Hindlimb muscle (tissue), 1 donor: Measurements from ENCODE around the gene PARD6G. TPM values are rescaled to one million over a fixed set of nuclear protein-coding genes. Genes with fewer than 3 reads are reported as not detected.

Experiments used
- DNase-seq: peaks from one replicate; pipeline ENCODE4 v3.0.0-alpha.2; 2013
- polyA plus RNA-seq: library from polyadenylated mRNA; unstranded; fragments of 120-200 nt; gene quantifications from one replicate; pipeline ENCODE4 v1.2.1, GENCODE V29; 2013; ENCODE audit not compliant: insufficient read length

The PARD6G gene
- polyA plus RNA-seq, 1 donor, result 7.1 TPM

GRCh38 chr18:80210312-80211083, 36.8 kb downstream of the PARD6G start:
- DNase-seq, result no peak

- no peak for DNase-seq
These were observed 38.7 kb downstream of the PARD6G start for GRCh38 chr18:80208620-80209019.

GRCh38 chr18:80205294-80205693, 42.0 kb downstream of the PARD6G start:
- DNase-seq, result no peak

- no peak for DNase-seq
These were observed 43.2 kb downstream of the PARD6G start for GRCh38 chr18:80204142-80204541.

GRCh38 chr18:80203249-80203648, 44.1 kb downstream of the PARD6G start:
- no peak for DNase-seq

GRCh38 chr18:80202264-80202998, 44.9 kb downstream of the PARD6G start:
- DNase-seq, result no peak

- no peak for DNase-seq
These were observed 45.6 kb downstream of the PARD6G start for GRCh38 chr18:80201739-80202138.

- DNase-seq, result no peak
These were observed 46.2 kb downstream of the PARD6G start for GRCh38 chr18:80200932-80201672.

- DNase-seq, result no peak
These were observed 47.0 kb downstream of the PARD6G start for GRCh38 chr18:80200171-80200931.

GRCh38 chr18:80198994-80199748, 48.1 kb downstream of the PARD6G start:
- no peak for DNase-seq

GRCh38 chr18:80198391-80198790, 48.9 kb downstream of the PARD6G start:
- DNase-seq, result no peak

- no peak for DNase-seq
These were observed 49.8 kb downstream of the PARD6G start for GRCh38 chr18:80197528-80197927.

GRCh38 chr18:80196528-80197320, 50.6 kb downstream of the PARD6G start:
- no peak for DNase-seq

GRCh38 chr18:80194874-80195570, 52.3 kb downstream of the PARD6G start:
- no peak for DNase-seq

GRCh38 chr18:80193701-80194100, 53.6 kb downstream of the PARD6G start:
- no peak for DNase-seq

- DNase-seq, result no peak
These were observed 54.5 kb downstream of the PARD6G start for GRCh38 chr18:80192653-80193385.

GRCh38 chr18:80191907-80192652, 55.2 kb downstream of the PARD6G start:
- DNase-seq, result no peak

GRCh38 chr18:80191264-80191663, 56.0 kb downstream of the PARD6G start:
- no peak for DNase-seq

- no peak for DNase-seq
These were observed 57.0 kb downstream of the PARD6G start for GRCh38 chr18:80190311-80190710.
